A549 (cell line): ENCODE measurements around the gene ARID1B. TPM values are rescaled to one million over a fixed set of nuclear protein-coding genes. Genes with fewer than 3 reads are reported as not detected.

Source experiments
- ATAC-seq, 2 experiments: fragments of 200-7000 bp in 1 of 2; fragments of >200 bp in 1 of 2; cut with Nextera tagmentation in 1 of 2; cut with Tn5 transposase in 1 of 2; 3 replicates each; pipeline versions ENCODE4 v1.8.0 to v1.9.1; 2018 to 2020; ENCODE audit warnings: mild to moderate bottlenecking in 1 of 2, moderate library complexity in 1 of 2
- CTCF ChIA-PET: fragments of 300-600 bp; sonication (Branson Sonifier 250); formaldehyde crosslinking; extraction: SDS; loops from one replicate; lab custom pipeline; 2021; ENCODE audit warnings: antibody characterized with exemption, inconsistent platforms; lab: Yijun Ruan, JAX
- POLR2A ChIA-PET: fragments of 350-600 bp; formaldehyde crosslinking; extraction: SDS; loops from one replicate; lab custom pipeline; 2021; ENCODE audit warnings: antibody characterized with exemption, inconsistent platforms; lab: Yijun Ruan, JAX
- DNase-seq, 2 experiments: peaks; one replicate each; pipeline versions ENCODE4 v3.0.0 to v3.0.0-alpha.2; 2011 to 2016; ENCODE audit warnings: low read depth in 1 of 2, low spot score in 1 of 2
- FAIRE-seq: peaks from 2 replicates; lab custom pipeline; 2011; peaks lifted over from hg19 to GRCh38; lab: Jason Lieb, UNC
- H3K27ac ChIP-seq, 2 experiments: fragments of >200 bp; sonication (Bioruptor Twin); formaldehyde crosslinking; 3 replicates each; pipeline ENCODE4 v1.5.1; 2016 to 2017
- H3K4me1 ChIP-seq: fragments of >200 bp; sonication (Bioruptor Twin); formaldehyde crosslinking; 3 replicates; pipeline ENCODE4 v1.6.1; 2016
- H3K4me2 ChIP-seq: fragments of >200 bp; sonication (Bioruptor Twin); formaldehyde crosslinking; 3 replicates; pipeline ENCODE4 v1.6.1; 2016
- H3K4me3 ChIP-seq: fragments of >200 bp; sonication (Bioruptor Twin); formaldehyde crosslinking; 3 replicates; pipeline ENCODE4 v1.5.1; 2016
- H3K9me3 ChIP-seq: fragments of >200 bp; sonication (Bioruptor Twin); formaldehyde crosslinking; 3 replicates; pipeline ENCODE4 v1.6.1; 2016
- CHD2 ChIP-seq: fragments of 150-350 bp; IDR thresholded peaks from 2 replicates; pipeline ENCODE4 v1.6.1; 2014; ENCODE audit warnings: low read length; ENCODE audit not compliant: partially characterized antibody
- CTCF ChIP-seq: fragments of >200 bp; sonication (Bioruptor Twin); formaldehyde crosslinking; IDR thresholded peaks from 3 replicates; pipeline ENCODE4 v1.5.1; 2016
- E2F6 ChIP-seq: IDR thresholded peaks from 2 replicates; pipeline ENCODE4 v1.6.1; 2012; ENCODE audit warnings: low read depth, borderline replicate concordance
- EHMT2 ChIP-seq: fragments of 200-600 bp; sonication (generic); IDR thresholded peaks from 2 replicates; pipeline ENCODE4 v1.6.1; 2016; ENCODE audit warnings: antibody characterized with exemption, low read depth, mild to moderate bottlenecking, moderate library complexity
- ESRRA ChIP-seq: fragments of 150-350 bp; IDR thresholded peaks from 2 replicates; pipeline ENCODE4 v1.6.1; 2014; ENCODE audit warnings: mild to moderate bottlenecking, low read length, borderline replicate concordance
- FOSL2 ChIP-seq, 2 experiments: fragments of 450-650 bp in 1 of 2; fragments of >200 bp in 1 of 2; sonication (Bioruptor Twin) in 1 of 2; formaldehyde crosslinking; IDR thresholded peaks; 2 replicates each; pipeline versions ENCODE4 v1.5.0 to v1.6.1; 2016 to 2020; ENCODE audit warnings: mild to moderate bottlenecking in 1 of 2, moderate library complexity in 1 of 2
- HOXA7 ChIP-seq: fragments of 250-450 bp; sonication (Bioruptor Pico); IDR thresholded peaks from 2 replicates; pipeline ENCODE4 v1.5.0; 2020; ENCODE audit warnings: mild to moderate bottlenecking, moderate library complexity
- HOXB5 ChIP-seq: fragments of 250-450 bp; sonication (Bioruptor Pico); IDR thresholded peaks from 2 replicates; pipeline ENCODE4 v1.5.0; 2020; ENCODE audit warnings: mild to moderate bottlenecking, moderate library complexity
- JUN ChIP-seq, 2 experiments: fragments of >200 bp; sonication (Bioruptor Twin); formaldehyde crosslinking; IDR thresholded peaks; 2 replicates in 1 of 2; 3 replicates in 1 of 2; pipeline ENCODE4 v1.6.1; 2016 to 2017
- JUNB ChIP-seq: fragments of >200 bp; sonication (Bioruptor Twin); formaldehyde crosslinking; IDR thresholded peaks from 2 replicates; pipeline ENCODE4 v1.6.1; 2016
- MAZ ChIP-seq: fragments of 150-350 bp; IDR thresholded peaks from 2 replicates; pipeline ENCODE4 v1.6.1; 2014; ENCODE audit warnings: antibody characterized with exemption, low read depth, low read length, borderline replicate concordance
- NFE2L2 ChIP-seq: fragments of 150-350 bp; conservative IDR thresholded peaks from 2 replicates; pipeline ENCODE4 v1.6.1; 2014; ENCODE audit warnings: low read length
- NR3C1 ChIP-seq: fragments of >200 bp; sonication (Bioruptor Twin); formaldehyde crosslinking; IDR thresholded peaks from 3 replicates; pipeline ENCODE4 v1.6.1; 2017
- POLR2A ChIP-seq: IDR thresholded peaks from 2 replicates; pipeline ENCODE4 v1.6.1; 2012; ENCODE audit warnings: mild to moderate bottlenecking, low read length
- POLR2AphosphoS2 ChIP-seq: conservative IDR thresholded peaks from 2 replicates; pipeline ENCODE4 v1.6.1; 2012; ENCODE audit warnings: low read length, improper control_type of control experiment, inconsistent platforms
- RARB ChIP-seq: fragments of 250-450 bp; sonication (Bioruptor Pico); IDR thresholded peaks from 2 replicates; pipeline ENCODE4 v1.8.0; 2021; ENCODE audit warnings: mild to moderate bottlenecking, moderate library complexity
- RCOR1 ChIP-seq: fragments of 150-350 bp; IDR thresholded peaks from 2 replicates; pipeline ENCODE4 v1.6.1; 2014; ENCODE audit warnings: antibody characterized with exemption, low read length, low read depth
- REST ChIP-seq: fragments of 200-600 bp; sonication (generic); IDR thresholded peaks from 2 replicates; pipeline ENCODE4 v1.6.1; 2016; ENCODE audit warnings: antibody characterized with exemption, mild to moderate bottlenecking, moderate library complexity
- RFX5 ChIP-seq: fragments of 450-650 bp; IDR thresholded peaks from 2 replicates; pipeline ENCODE4 v1.7.1; 2014; ENCODE audit warnings: antibody characterized with exemption, mild to moderate bottlenecking, moderate library complexity
- RNF2 ChIP-seq: fragments of 200-600 bp; sonication (generic); IDR thresholded peaks from 2 replicates; pipeline ENCODE4 v1.6.1; 2016; ENCODE audit warnings: low read depth, mild to moderate bottlenecking, antibody characterized with exemption, moderate library complexity, borderline replicate concordance
- SMC3 ChIP-seq: fragments of >200 bp; sonication (Bioruptor Twin); formaldehyde crosslinking; IDR thresholded peaks from 3 replicates; pipeline ENCODE4 v1.6.1; 2018; ENCODE audit warnings: inconsistent platforms
- TP53 ChIP-seq: fragments of 250-450 bp; sonication (Bioruptor Pico); IDR thresholded peaks from 2 replicates; pipeline ENCODE4 v1.5.0; 2021; ENCODE audit warnings: mild to moderate bottlenecking, moderate library complexity
- USF2 ChIP-seq: fragments of 450-650 bp; IDR thresholded peaks from 2 replicates; pipeline ENCODE4 v1.6.1; 2014; ENCODE audit warnings: antibody characterized with exemption
- ZFP36 ChIP-seq: fragments of 450-650 bp; IDR thresholded peaks from 2 replicates; pipeline ENCODE4 v1.6.1; 2014; ENCODE audit warnings: borderline replicate concordance; ENCODE audit not compliant: partially characterized antibody
- WGBS: methylation state at CpG from one replicate; pipeline ENCODE4 v1.1.6; 2017; ENCODE audit errors: missing lambda C conversion rate; 5-methylcytosine and 5-hydroxymethylcytosine counted together
- polyA plus RNA-seq, 4 experiments: library from polyadenylated mRNA; depleted of rRNA in 3 of 4; stranded (reverse); fragments of >200 nt; fragmentation: RNase III in 1 of 4; extraction: RNeasy Plus Mini Kit Qiagen cat#74134 plus additional on column Dnase treatment in 1 of 4; gene quantifications; 2 replicates in 3 of 4; 3 replicates in 1 of 4; pipeline ENCODE4 v1.2.3, GENCODE V29; 2011 to 2017

Gene ARID1B
- polyA plus RNA-seq, 2 of the 4 experiments (the other 2 are of a cell fraction), result 13.5 to 16.3 TPM

GRCh38 chr6:157063176-157063905, 286.2 kb downstream of the ARID1B start (continued):
- TF ChIP-seq REST (no peak), RNF2 (no peak), HOXA7 (CRISPR knock-in tag) (no peak)

- H3K9me3 ChIP-seq, result no peaks in the 10 kb centered on the region
- WGBS, result 86% methylated on average over 5 of the region's 5 CpGs
- ATAC-seq (no peak), FAIRE-seq (no peak), DNase-seq (no peak)
- no peak overlapping the region for H3K4me2 ChIP-seq
- H3K4me3 ChIP-seq, result no peak overlapping the region
- CTCF ChIA-PET, result no interaction called here
- TF ChIP-seq TP53 (CRISPR knock-in tag), result no peak
- TF ChIP-seq, all 56 proteins: peak for 0
- H3K27ac ChIP-seq, result no peak overlapping the region
- POLR2A ChIA-PET, result no interaction called here
- H3K4me1 ChIP-seq, result peaks cover 7% of the 10 kb centered on the region
Measured at GRCh38 chr6:157063923-157064322, 286.7 kb downstream of the ARID1B start.

- DNase-seq (no peak), FAIRE-seq (no peak), ATAC-seq (no peak)
- no peak overlapping the region for H3K4me2 ChIP-seq
- WGBS, result 95% methylated on average over 8 of the region's 8 CpGs
- H3K4me3 ChIP-seq, result no peak overlapping the region
- POLR2A ChIA-PET, result no interaction called here
- H3K27ac ChIP-seq, result no peak overlapping the region
- TF ChIP-seq EHMT2, result no peak
- TF ChIP-seq NR3C1, result no peak
- TF ChIP-seq JUNB, result no peak
- TF ChIP-seq, all 56 proteins: peak for 0
- CTCF ChIA-PET, result no interaction called here
- Histone ChIP-seq H3K4me1 (peaks cover 13% of the 10 kb centered on the region), H3K9me3 (no peaks in the 10 kb centered on the region)
Measured at GRCh38 chr6:157064502-157064901, 287.3 kb downstream of the ARID1B start.

GRCh38 chr6:157065366-157065765, 288.2 kb downstream of the ARID1B start:
- DNase-seq (no peak), FAIRE-seq (no peak), ATAC-seq (no peak)
- H3K9me3 ChIP-seq, result no peaks in the 10 kb centered on the region
- H3K4me3 ChIP-seq, result no peak overlapping the region
- ChIA-PET CTCF (no interaction called here), POLR2A (no interaction called here)
- WGBS, result 87% methylated on average over 5 of the region's 5 CpGs
- H3K4me2 ChIP-seq, result no peak overlapping the region
- peaks cover 13% of the 10 kb centered on the region for H3K4me1 ChIP-seq
- H3K27ac ChIP-seq, result no peak overlapping the region
- TF ChIP-seq CHD2 (no peak), ZFP36 (no peak), RCOR1 (no peak), E2F6 (no peak), MAZ (no peak), HOXB5 (CRISPR knock-in tag) (no peak), POLR2A (no peak), POLR2AphosphoS2 (no peak), RFX5 (no peak), RNF2 (no peak), CTCF (no peak), ESRRA (no peak), FOSL2 (IDR thresholded peaks at IDR 0.05) (no peak), FOSL2 (CRISPR knock-in tag; IDR thresholded peaks at IDR 0.05) (no peak), RARB (no peak), NFE2L2 (no peak), JUN (IDR thresholded peaks at IDR 0.05) (no peak), SMC3 (no peak), USF2 (no peak)
